ENCODE measurements around the gene ILKAP.

ILKAP gene

DNA sequence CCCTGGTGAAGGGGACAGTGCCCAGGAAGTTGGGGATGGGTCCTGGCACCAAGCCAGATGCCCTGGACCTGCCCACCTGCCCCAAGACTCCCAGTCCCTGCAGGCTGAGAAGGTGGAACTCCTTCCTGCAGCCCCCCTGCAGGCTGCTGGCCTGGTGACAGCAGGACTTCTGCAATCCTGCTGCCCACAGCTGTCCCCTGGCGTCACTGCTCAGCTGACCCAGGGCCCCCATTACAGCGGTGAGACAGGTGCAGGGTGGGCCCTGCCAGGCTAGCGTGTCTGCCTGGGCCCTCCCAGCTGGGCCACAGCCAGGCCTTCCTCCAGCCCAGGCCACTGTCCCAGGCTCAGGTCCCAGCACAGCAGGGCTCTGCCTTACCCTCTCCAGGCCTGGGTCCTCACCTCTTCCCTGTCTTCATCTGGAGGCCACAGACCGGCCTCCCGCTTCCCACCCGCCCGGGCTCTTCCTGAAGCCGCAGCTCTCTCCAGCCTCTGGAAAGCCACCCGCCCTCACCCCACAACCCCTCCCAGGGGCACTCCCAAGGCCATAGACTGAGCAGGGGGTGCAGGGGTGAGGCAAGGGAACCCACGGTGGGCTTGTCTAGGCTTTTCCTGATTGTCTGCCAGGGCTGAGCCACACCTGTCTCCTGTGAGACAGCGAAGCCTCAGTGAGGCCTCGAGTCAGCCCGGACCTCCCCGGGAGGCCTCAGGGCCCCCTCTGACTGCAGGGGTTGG, 53.5 kb downstream of the ILKAP start:
- no peak for DNase-seq

DNA sequence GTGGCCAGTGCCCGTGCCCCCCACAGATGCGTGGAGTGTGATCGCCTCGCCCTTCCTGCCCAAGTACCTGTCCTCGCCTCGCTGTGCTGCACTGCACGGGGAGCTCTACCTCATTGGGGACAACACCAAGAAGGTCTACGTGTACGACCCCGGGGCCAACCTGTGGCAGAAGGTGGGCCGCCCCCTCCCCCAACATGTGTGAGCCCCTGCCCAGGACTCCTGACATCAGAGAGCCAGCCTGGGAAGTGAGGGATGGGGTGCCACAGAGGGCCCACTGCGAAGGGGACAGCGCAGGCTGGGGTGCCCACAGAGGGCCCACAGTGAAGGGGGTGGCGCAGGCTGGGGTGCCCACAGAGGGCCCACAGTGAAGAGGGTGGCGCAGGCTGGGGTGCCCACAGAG, 54.5 kb downstream of the ILKAP start:
- no peak for DNase-seq

DNA sequence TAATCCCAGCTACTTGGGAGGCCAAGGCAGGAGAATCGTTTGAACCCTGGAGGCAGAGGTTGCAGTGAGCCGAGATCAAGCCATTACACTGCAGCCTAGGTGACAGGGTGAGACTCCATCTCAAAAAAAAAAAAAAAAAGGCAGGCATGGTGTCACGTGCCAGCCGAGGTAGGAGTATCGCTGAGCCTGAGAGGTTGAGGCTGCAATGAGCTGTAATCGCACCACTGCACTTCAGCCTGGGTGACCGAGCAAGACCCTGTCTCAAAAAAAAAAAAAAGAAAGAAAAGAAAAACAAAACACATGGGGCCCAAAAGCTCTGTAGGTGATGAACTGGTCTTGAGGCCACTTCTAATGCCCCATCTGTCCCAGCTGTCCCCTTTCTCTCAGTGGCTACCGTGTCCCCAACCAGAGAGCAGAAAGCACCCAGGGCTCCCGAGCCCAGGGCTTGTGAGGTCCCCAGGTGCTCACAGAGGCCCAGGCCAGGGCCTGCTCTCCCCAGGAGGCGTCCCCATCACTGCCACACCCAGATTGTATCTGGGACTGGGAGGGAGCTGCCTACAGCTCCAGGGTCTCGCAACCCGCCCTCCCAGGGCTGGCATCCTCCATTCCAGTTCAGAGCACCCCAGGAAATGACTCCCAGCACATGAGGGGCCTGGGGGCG, 56.5 kb downstream of the ILKAP start:
- DNase-seq, result no peak

DNA sequence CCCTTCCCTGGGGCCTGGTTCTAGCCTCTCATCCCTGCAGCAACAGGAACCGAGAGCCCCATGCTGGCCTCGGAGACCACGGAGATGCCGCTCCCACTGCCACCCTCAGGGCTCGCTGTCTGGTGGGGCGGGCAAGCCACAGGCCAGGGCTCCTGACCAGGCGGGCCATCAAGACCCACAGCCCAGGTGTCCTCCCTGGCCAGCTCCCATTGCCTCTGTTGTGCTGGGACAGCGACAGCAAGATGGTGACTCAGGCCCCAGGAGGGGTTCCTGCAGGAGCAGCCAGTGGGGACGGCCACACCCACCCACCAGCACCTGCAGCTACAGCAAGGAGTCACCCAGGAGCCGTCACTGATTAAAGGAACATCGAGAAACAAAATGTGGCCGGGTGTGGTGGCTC, 57.6 kb downstream of the ILKAP start:
- no peak for DNase-seq

DNA sequence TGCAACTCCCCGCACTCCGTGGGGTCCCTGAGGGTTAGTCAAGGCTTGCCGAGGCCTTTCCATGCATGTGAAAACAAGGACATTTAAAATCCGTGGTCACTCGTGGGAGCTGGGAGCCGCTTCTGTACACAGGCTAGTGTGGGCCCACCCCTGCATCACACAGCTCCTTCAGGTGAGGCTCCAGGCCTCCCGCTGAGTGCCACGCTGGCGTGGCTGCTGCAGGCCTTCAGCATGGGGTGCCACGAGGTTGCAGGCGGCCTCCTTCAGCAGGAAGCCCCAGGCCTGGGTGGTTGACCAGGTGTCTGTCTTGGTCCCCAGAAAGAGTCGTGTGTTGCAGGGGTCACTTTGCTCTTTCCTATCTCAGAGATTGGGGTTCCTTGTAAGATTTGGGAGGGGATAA, 58.4 kb downstream of the ILKAP start:
- DNase-seq, result no peak

DNA sequence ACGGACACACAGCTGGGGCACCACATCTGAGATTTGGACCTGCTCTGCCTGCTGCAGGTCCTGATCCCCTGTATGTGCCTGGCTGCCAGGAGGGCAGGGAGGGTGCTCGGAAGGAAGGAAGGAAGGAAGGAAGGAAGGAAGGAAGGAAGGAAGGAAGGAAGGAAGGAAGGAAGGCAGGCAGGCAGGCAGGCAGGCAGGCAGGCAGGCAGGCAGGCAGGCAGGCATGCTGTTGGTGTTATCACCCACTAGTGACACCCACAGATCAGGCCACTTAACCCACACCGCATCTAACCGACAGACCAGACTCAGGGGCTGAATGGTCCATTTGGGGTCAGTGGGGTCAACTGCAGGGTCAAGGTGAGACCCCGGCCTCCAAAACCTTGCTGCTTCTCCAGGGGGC, 59.2 kb downstream of the ILKAP start:
- no peak for DNase-seq

DNA sequence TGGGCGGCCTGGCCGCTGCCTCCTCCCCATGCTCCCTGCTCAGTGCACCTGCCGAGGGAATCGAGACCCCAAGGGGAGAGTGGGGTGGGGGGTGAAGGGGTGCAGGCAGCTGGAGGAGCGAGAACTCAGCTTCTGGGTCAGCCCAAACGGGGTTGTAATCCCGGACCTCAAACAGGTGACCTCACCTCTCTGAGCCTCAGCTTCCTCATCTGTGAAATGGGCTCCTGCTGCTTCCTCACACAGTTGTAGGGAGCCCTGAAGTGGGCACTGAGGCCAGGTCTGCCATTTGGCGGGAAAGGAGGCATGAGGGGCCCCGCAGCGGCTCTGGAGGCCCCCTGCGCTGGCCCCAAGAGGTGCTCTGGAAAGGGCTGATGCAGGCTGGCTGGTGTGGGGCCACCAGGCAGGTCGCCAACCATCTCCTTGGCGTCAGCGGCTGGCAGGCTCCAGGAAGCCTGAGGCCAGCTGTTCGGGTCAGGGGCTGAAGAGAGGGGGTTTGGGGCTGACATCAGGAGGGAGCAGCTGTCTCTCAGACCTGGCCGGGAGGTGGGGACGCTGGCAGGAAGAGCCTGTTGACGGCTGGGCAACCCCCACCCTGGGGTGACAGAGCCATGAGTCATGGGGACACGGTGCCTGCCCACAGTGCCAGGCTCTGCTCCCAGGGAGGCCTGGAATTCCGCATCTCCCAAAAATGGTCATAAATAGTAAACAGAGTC, 60.1 kb downstream of the ILKAP start:
- no peak for DNase-seq

DNA sequence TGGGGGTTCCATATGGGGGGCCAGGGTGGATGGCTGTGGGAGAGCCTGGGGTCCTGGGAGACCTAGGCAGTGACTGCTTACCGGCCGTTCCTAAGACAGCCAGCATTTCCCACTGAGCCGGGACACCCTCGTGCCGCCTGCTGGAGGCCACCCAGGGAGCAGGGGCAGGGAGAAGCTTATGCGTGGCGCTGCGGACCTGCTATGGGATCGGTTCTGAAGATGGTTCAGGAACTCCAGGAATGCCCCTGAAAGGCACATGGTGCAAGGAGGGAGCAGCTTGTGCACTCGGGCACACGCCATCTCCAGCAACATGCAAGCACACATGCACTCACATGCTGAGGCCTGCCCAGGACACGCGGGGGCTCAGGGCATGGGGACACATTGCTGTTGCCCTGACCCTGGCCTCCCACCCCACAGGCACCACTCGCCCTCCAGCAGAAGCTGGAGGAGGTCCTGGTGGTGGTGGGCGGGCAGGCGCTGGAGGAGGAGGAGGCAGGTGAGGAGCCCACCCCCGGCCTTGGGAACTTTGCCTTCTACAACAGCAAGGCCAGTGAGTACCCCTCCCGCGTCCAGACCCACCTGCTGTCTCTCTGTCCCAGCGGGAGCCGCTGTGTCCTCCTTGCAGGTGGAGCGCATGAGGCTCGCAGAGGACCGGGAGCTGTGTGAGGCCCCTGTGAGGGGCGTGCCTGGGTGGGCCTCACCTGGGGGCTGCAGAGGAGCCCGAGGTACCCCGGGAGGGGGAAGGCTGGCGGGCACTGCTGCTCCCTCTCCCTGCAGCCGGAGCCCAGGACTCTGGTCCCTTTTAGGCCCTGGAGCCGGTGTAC, 60.9 kb downstream of the ILKAP start:
- no peak for DNase-seq

DNA sequence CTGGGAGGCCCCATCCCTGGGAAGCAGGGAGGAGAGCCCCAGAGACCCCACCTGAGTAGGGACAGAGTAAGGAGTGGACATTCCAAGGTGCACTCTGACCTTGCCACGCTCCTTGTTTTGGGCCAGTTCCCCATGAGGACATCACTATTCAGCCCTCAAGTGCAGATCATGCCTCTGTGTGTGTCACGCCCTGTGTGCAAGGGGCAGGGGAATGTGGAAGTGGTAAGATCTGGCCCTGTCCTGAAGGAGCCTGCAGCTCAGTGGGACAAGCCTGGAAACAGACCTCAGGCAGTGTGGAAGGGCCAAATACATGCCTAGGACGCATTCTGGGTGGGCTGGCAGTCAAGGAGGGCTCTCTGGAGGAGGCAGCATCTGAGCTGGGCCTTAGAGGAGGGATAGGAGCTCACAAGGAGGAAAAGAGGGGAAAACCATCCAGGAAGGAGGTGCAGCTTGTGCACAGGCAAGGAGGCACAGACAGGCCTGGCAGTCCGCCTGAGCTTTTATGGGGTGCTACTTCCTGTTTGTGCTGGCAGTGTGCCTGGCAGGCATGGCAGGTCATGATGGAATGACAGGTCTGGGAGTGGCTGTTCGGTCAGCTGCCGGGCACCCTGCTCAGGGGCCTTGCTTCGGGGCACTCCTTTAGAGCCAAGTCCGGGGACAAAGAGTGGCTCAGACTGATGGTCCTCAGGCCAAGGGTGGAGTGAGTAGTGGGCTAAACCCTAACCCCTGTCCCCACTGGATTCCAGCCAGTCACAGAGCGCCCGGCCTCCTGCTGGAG, 61.8 kb downstream of the ILKAP start:
- DNase-seq, result peak in 1 of 2 experiments; percentile 5

DNA sequence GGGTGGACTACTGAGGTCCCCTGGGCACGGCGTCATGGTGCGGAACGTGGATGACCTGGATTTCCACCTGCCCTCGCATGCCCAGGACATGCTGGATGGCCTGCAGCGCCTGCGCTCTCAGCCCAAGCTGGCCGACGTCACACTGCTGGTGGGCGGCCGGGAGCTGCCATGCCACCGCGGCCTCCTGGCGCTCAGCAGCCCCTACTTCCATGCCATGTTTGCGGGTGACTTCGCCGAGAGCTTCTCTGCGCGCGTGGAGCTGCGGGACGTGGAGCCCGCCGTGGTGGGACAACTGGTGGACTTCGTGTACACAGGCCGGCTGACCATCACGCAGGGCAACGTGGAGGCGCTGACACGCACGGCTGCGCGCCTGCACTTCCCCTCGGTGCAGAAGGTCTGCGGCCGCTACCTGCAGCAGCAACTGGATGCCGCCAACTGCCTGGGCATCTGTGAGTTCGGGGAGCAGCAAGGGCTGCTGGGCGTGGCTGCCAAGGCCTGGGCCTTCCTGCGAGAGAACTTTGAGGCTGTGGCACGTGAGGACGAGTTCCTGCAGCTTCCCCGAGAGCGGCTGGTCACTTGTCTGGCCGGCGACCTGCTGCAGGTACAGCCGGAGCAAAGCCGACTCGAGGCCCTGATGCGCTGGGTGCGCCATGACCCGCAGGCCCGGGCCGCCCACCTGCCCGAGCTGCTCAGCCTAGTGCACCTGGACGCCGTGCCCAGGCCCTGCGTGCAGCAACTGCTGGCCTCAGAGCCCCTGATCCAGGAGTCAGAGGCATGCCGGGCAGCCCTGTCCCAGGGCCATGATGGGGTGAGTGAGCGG, 62.6 kb downstream of the ILKAP start:
- no peak for DNase-seq

DNA sequence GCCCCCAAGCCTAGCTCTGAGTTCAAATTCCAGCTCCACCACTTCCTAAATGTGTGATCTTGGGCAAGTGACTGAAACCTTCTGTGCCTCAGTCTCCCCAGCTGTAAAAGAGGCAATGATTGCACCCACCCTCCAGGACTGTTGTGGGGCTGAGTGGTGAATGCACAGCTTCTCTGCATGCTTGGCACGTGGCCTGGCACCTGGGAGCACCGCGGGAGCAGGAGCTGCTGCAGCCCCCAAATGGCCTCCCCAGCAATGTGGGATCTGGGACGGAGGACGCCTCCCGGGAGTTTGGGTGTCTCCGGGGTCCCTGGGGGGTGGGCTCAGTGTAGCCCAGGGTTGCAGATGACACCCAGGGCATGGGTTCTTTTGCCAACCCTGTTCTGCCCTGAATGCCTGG, 63.5 kb downstream of the ILKAP start:
- no peak for DNase-seq

DNA sequence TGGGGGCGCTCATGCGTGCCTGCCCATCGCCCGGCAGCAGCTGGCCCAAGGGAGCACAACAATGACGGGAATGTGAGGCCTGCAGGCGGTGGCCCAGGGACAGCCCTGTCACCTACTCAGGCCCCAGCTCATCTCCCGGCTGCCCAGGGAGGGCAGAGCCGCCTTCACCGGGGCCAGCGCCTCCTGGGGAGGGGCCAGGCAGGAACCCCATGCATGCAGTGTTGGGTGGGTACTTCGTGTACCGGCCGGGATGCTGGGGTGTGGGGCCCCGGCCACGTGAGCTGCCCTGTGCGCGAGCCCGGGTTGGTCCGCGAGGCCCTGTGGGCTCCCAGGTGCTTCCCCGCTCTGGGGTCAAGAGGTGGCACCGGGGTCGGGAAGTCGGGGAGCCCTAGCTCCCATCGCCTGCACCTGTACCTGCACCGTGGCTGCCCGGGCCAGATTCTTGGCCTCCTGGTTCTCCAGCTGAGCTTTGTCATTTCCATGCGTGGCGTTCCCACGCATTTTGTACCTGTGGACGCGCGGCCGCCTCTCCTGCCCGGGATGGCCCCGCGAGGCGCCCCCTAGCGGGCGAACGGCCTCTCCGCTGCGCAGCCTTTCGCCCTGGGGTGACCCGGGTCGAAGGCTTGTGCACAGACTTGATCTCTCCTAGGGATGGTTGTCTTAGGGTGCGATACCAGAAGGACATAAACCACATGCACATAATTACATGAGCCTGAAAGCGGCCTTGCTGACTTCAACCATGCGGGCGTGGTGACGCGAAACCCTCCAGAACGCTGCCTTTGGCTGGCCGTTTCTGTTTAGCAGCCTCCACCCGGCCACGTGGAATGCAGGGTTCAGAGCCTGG, 64.1 kb downstream of the ILKAP start:
- no peak for DNase-seq

DNA sequence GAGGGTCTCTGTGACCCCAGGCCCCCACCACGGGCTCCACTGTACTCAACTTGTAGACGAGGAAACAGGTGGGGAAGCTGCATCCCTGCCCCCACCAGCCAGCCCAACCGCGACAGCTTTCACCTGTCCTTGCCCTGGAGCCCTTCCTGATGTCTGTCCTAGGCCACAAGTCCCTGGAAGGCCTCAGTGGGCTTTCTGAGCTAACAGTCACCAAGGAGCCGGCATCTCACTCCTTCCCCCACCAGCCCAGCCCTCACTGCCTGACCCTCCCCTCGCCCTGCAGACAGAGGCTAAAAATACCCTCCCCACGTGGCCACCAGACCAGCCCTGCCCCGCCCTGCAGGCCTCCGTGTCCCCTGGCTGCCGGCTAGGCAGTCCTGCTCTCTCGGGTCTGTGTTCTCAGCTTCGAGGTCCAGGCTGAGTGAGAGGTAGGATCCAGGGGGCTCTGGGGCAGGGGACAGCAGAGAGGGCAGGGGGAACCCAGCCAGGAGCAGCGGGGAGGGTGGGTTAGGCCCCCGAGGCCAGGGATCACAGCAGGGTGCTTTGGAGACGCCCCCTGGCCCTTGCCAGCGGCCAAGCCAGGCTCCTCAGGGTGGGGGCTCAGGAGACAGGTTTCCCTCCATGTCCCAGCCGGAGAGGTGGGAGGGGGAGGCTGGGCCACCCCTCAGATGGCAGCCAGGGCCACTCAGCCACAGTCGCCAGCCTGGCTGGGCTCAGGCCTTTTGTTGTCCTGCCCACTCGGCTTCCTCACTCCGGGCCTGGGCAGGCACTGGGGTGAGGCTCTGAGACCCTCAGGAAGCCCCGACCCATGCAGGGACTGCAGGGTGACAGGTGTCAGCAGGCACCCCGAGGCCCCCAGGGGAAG, 64.9 kb downstream of the ILKAP start, which contains the start of gene KLHL30:
KLHL30 (plus strand) TSS at position 338 of the 865 bp plus-strand sequence. CDS start 2,087 bp downstream, outside the sequence.
- DNase-seq, result no peak

DNA sequence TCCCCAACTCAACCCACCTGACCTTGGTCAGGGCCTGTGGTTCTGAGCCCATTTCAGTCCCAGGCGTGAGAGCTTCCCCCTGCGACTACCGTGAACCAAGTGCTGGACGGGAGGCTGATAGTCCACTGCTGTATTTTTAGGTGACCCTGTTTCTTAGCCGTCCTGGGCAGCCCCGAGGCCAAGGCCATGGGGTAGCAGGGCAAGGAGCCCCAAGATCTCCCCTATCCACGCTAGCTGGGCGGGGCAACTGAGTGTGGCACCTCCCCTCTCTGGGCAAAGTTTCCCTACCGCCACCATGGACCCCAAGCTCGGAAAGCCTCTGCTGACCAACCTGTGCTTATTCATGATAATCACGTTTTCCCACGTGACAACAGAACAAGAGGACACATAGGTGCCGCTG, 65.6 kb downstream of the ILKAP start:
- no peak for DNase-seq

DNA sequence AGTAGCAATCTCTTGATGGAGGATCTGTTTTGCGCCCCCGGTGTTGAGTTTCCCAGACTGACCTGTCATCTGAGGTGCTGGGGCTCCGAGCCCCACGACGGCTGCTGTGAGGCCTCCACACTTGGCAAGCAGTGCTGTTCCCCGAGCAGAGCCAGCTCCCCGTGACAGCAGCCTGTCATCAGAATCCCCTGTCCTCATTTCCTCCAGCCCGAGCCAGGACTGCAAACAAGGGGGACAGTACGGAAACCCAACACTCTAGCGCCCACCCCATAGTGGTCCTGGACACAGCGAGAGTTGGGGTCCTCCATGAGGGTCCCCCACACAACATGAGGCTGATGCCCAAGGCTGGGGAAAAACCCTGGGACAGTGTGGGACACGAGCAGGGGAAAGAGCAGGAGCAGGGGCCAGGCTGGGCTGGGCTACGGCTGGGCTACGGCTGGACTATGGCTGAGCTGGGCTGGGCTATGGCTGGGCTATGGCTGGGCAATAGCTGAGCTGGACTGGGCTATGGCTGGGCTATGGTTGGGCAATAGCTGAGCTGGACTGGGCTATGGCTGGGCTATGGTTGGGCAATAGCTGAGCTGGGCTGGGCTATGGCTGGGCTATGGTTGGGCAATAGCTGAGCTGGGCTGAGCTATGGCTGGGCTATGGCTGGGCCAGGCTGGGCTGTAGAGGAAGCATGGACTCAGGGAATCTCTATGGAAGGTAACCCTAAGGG, 66.5 kb downstream of the ILKAP start:
- no peak for DNase-seq

DNA sequence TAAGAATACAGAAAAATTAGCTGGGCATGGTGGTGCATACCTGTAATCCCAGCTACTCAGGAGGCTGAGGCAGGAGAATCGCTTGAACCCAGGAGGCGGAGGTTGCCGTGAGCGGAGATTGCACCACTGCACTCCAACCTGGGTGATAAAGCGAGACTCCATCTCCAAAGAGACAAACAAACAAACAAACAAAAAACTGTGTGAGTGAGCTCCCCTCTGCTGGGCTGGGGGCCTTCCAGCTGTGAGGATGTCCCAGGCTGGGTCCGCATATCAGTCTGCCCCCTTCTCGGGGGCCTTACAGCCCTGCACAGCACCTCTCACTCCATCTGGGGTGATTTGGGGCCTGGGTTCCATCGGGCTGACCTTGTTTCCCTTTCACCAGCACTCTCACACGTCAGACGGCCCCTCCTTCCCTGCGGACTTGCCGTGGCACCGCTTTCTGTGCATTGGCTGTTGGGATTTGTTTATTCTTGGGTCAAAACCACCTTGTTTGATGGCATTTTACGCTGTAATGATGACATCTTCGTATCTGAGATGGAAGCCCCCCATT, 67.8 kb downstream of the ILKAP start:
- DNase-seq, result no peak

DNA sequence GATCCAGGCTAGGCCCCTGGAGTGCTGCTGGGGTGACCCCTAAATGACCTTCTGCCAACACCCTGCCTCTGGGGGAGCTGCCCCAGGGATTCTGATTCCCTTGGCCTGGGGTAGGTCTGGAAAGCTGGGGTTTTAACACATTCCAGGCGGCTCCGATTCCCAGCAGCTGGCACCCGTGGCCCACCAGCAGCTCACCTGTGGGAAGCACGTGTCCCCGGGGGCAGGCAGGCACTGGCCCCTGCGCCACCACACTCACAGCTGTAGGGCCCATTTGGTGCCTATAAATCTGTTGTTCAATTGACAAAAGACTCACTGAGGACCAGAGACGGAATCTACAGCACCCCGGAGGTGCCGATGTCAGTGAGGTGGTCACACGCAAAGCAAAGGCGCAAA, 69.1 kb downstream of the ILKAP start:
- DNase-seq, result no peak

Measured in Kasumi-1 (cell line).